GM18868 (cell line): ENCODE measurements around the gene STXBP5.

Experiments used
- ATAC-seq: cut with Tn5 transposase; IDR thresholded peaks from one replicate; pipeline ENCODE4 v1.9.1; 2021; ENCODE audit warnings: mild to moderate bottlenecking, moderate library complexity; ENCODE audit not compliant: unreplicated experiment

The STXBP5 gene

GRCh38 chr6:147177286-147177685, 26.9 kb upstream of the STXBP5 start:
- ATAC-seq = no peak

DNA sequence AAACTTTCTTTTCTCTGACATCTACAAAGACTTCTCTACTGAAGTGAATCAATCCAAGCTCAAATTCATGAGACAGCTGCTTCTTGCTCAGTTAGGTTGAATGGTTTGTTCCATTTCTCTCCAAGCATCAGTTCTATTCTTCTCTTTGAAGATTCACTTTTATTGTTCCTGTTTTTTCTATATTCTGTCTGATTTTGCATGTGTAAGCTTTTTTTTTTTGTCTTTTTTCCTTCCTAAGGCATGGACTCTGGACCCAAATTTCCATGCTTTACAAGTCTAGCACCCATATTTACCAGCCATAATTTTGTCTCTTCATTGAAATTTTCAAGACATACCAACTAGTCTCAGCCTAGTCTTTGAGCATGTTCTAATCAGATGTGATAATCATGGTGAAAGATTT, 25.9 kb upstream of the STXBP5 start:
- no peak for ATAC-seq

DNA sequence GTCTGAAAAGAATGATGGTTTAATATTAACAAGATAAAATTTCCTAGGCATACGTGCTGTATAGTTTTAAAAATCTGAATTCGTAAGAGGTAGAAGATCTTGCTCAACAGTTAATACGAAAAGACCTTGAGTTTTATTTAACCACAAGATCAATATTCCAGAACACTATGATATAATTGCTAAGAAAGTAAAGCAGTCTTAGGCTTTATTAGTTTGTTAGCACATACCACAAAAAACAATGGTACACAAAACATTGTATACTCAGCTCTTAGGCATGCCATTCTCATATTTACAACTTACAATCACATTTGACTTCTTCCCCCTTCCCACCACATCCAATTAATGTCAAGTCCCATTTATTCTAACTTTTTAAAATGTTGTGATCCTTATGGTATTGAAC, 24.4 kb upstream of the STXBP5 start:
- ATAC-seq = no peak

DNA sequence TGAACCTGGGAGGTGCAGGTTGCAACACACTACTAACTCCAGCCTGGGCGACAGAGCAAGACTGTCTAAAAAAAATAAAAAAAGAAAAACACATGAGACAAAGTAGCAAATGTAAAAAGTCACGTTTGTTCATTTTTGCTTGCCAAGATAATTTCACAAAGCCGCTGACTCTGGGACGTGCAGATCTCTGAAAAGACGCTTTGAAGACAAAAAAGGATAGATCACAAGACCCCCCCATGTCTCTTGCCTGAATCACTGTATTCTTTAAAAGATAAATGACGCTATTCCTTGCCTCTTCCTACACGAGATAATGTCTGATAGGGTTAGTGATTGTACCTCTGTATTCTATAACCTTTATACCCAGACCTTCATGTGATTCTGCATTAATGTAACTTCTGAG, 23.3 kb upstream of the STXBP5 start:
- no peak for ATAC-seq

- no peak for ATAC-seq
Observed at GRCh38 chr6:147184379-147184778, 19.8 kb upstream of the STXBP5 start.

GRCh38 chr6:147185216-147185615, 19.0 kb upstream of the STXBP5 start:
- no peak for ATAC-seq

- ATAC-seq = no peak
Observed at GRCh38 chr6:147190556-147190955, 13.7 kb upstream of the STXBP5 start.

DNA sequence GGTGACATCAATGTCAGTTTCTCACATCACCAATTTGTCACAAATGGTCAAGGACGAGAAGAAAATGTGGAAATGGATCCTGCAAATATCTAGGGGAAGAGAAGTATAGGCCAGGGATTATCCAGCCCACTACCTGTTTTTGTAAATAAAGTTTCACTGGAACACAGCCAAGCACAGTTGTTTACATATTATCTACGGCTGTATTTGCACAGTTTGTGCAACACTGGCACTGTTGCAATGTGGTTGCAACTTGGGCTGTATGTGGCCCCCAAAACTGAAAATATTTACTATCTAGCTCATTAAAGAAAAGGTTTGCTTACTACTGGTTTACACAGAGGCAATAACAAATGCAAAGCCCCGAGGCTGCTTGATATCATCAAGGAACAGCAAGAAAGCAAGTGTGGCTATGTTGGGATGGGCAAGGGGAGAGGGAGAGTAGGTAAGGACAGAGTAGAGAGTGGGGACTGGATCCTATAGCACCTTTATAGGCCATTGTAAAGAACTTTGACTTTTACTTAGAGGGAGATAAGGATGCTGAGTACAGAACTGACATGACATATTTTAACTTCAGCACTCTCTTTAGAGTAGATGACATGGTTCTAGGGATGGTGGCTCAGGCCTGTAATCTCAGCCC, 11.8 kb upstream of the STXBP5 start:
- no peak for ATAC-seq

DNA sequence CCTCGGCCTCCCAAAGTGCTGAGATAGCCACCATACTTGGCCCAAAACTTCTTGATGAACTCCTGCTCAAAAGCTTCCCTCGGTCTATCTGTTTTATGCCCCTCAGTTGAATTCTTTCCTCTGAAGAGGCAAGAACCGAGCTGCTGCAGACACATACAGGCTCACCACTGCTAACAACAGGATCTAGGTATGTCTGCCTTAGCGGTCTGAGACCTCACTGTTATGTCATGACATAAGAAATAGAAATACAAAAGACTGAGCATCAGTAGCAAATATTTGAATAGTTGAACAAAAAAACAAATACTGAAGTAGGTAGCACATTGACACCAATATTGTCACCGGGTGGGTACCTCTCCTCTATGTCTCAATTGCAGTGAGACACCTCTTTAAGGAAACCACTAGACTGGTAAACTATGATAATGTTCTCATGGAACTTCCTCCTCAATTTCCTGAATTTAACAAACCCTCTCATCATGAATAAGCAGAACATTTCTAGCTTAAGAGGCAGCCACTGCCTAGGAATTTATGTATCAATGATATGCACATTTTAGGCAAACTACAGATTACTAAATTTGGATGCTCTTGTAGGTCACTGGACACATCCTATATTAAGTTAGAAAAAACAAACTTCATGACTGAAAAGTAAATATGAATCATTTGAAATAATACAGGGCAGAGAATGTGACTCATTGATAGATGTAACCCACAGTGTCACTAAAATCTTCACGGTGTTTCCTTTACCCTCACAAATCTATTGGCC, 9.4 kb upstream of the STXBP5 start:
- ATAC-seq = peak; percentile 41

GRCh38 chr6:147195510-147195909, 8.7 kb upstream of the STXBP5 start:
- peak; percentile 32 for ATAC-seq

DNA sequence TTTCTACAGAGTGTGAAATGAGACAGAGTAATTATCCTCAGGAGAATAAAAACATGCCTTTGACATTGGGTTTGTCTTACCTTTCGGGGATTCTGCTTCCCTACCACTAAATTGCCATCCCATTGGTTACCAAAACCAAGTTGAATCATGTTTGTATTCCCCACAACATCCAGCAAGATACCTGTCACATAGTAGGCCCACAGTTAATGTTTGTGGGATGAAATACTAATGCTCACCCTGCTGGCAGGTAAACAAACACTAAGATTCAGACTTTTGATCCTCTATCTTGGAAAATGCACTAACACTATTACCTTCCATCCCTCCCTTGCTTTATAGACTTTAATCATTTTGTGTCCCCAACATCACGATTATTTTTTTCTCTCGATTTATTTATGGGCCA, 8.2 kb upstream of the STXBP5 start:
- ATAC-seq = no peak

GRCh38 chr6:147200711-147201110, 3.5 kb upstream of the STXBP5 start:
- no peak for ATAC-seq

DNA sequence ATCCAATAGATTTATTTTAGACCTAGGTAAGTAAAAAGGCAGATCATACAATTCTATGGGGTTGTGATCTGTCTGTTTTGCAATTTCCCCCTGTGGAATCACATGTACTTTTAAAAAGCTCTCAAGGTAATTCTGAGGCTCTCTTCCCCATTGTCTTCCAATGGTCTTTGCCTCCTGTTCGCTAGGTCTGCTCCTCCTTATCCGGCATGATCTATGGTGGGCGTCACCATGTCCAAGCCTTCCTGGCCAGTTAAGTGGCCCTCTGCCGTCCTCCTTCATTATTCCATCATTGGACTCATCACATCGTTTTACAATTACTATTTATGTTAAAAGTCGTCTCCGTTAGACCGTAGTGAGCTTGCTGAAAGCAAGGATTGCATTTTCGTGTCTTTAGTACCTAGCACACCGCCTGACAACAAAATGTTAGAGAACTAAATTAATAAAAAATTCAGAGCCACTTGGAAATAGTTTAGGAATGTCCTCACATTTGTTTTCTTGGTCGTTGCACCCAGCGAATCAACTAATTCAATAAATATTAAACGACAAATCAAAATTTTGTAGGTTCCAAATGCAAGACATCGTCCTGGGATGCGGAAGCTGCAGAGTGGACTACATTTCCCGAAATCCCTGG, 2.2 kb upstream of the STXBP5 start:
- ATAC-seq = peak; percentile 24

DNA sequence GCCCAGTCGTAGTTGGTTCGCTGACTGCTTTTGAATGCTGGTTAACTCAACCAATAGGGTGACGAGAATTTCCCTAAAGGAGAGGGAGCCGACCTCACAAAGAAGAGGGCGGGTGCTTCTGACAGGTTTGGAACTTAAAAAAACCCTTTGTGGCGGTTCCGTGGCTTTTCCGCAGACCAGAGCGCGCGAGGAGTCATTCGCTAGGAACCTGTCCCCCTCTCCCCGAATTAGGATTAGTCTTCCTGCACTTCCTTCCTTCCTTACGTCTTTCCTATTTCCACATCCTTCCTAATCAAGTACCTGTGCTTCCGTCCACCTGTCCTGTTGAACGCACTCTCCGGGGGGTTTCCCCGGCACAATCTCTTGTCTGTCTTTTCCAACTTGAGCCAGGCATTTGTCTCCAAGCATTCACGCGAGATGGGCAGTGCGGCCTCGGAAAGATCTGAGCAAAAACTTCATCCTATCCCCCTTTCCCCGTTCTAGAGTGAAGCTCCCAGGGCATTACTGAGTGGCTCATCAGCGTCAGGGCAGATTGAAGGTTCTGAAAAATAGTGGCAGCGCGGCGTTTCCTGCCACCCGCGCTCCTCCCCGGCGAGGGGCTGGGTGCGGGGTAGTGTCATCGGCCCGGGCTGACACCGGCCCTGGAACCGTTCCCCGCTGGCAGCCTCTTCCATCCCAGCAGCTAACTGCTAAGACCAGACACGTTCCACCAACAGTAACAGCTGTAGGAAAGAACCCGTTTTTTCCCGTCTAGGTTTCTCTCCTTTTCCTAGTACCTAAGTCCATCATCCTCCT, 1.5 kb upstream of the STXBP5 start:
- ATAC-seq = peak; percentile 80

GRCh38 chr6:147203311-147204059, 732 bp upstream of the STXBP5 start:
- peak; percentile 48 for ATAC-seq

GRCh38 chr6:147204843-147205311, 660 bp downstream of the STXBP5 start:
- no peak for ATAC-seq

DNA sequence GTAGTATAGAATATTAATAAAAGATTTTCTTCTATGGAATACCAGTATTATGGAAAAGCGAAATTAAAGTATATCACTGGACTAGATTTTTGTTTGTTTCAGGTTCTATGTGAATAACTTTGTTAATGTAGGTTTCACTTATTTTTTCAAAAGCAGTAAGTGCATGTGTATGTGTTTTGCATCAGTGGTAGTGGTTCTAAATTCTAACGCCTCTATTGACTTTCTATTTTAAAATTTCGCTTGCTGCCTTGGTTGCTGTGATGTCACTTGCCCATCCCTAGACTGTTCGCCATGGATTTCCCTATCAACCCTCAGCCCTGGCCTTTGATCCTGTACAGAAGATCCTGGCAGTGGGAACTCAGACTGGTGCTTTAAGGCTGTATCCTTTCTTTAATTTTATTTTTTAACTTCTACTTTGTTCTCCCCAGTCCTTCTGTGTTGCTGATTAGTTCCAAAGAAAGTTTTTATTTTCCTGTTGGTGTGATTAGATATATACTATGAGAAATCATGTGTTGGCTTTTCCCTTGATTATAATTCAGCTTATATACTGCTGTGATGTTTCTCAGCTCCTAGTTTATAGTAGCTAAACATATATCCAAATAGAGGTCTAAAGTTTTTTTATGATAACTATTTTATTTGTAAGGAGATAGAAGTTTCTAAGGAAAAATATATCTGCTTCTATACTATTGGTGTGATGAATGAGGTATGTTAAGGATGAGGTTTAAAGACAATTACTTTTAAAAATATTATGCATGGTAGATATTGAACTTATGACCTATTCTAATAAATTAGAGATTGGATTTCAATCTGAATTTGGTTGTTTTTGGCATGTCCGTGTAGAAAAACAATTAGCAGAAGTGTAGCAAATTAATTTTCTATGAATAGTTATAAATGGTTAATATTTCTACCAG, 1.7 kb downstream of the STXBP5 start:
- no peak for ATAC-seq

DNA sequence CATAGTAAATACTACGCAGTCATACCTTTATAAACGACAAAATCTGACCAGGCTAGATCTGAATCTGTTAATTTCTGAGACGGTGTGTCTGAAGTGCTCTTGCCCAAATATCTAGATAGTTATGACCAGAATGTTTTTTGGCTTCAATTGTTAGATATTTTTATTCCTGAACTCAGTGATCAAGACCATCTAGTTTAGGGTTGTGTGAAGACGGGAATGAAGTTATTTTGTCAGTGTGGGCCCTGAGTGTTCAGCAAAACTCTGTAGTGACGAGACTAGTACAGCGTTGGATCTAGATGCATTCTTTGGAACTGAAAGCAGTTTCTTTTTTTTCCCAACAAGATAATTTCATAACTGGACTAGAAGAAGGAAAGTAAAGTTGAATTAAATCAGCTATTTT, 3.1 kb downstream of the STXBP5 start:
- ATAC-seq = no peak
